SK-N-SH treated with all-trans-retinoic acid at 6 μM for 48 hours (cell line): ENCODE measurements around the gene MSANTD4.

Source experiments
- CSRNP3 ChIP-seq: fragments of 250-450 bp; sonication (Bioruptor Pico); IDR thresholded peaks from 2 replicates; pipeline ENCODE4 v1.5.1; 2021; ENCODE audit warnings: mild to moderate bottlenecking, moderate library complexity
- ZC3H10 ChIP-seq: fragments of 250-450 bp; sonication (Bioruptor Pico); IDR thresholded peaks from 2 replicates; pipeline ENCODE4 v1.5.1; 2021; ENCODE audit warnings: mild to moderate bottlenecking, moderate library complexity
- ZFP30 ChIP-seq: fragments of 450-650 bp; formaldehyde crosslinking; IDR thresholded peaks from 2 replicates; pipeline ENCODE4 v1.5.0; 2022; ENCODE audit warnings: mild to moderate bottlenecking, moderate library complexity
- TF ChIP-seq, protein P1 (sequence below): fragments of 250-450 bp; sonication (Bioruptor Pico); IDR thresholded peaks from 2 replicates; pipeline ENCODE4 v1.8.0; 2020; ENCODE audit warnings: mild to moderate bottlenecking, moderate library complexity, borderline replicate concordance

- no peak for TF ChIP-seq ZFP30
- TF ChIP-seq CSRNP3 (CRISPR knock-in tag): no peak
- TF ChIP-seq, protein P1, sequence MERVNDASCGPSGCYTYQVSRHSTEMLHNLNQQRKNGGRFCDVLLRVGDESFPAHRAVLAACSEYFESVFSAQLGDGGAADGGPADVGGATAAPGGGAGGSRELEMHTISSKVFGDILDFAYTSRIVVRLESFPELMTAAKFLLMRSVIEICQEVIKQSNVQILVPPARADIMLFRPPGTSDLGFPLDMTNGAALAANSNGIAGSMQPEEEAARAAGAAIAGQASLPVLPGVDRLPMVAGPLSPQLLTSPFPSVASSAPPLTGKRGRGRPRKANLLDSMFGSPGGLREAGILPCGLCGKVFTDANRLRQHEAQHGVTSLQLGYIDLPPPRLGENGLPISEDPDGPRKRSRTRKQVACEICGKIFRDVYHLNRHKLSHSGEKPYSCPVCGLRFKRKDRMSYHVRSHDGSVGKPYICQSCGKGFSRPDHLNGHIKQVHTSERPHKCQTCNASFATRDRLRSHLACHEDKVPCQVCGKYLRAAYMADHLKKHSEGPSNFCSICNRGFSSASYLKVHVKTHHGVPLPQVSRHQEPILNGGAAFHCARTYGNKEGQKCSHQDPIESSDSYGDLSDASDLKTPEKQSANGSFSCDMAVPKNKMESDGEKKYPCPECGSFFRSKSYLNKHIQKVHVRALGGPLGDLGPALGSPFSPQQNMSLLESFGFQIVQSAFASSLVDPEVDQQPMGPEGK (CRISPR knock-in tag): no peak
- TF ChIP-seq ZC3H10 (CRISPR knock-in tag): no peak
Observed at GRCh38 chr11:105975128-105975527, 46.9 kb downstream of the MSANTD4 start.
